ENCODE measurements around the gene SBSN.

The SBSN gene

DNA sequence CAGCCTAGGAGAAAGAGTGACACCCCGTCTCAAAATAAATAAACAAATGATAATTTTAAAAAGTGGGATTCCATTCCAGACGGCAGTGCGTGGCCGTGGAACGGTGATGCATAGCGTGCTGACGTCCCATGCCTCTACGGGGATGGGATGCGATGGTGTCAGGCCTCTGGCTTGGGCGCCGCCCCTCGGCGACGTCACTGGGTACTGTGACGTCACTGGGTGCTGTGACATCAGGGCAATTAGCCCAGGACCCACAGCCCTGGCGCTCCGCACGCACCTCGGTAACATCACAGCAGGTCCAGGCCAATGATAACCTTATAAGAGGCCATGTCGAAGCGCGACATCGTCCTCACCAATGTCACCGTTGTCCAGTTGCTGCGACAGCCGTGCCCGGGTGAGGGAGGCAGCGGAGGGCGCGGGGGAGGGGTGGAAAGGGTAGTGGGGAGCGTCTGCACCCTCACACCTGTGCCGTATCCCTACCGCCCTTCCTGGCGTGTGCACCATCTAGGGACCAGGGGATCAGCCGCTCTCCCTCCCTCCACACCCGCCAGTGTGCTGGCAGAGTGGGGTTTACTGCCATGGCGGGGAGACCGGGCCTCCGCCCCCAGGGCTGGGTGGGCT is 5.2 kb upstream of the SBSN start, which contains the start of gene GAPDHS:
Gene GAPDHS (plus strand): TSS at position 256 of the 621 bp plus-strand sequence. CDS start 72 bp downstream, at position 328.
- no peak for DNase-seq (ENCODE audit: low read depth)

GRCh38 chr19:35531291-35531690 is 3.2 kb upstream of the SBSN start:
- no peak for DNase-seq (ENCODE audit: low read depth)

GRCh38 chr19:35529241-35530218 is 1.4 kb upstream of the SBSN start:
- DNase-seq (ENCODE audit: low read depth): no peak

- no peak for DNase-seq (ENCODE audit: low read depth)
These were observed 2.2 kb downstream of the SBSN start for GRCh38 chr19:35525873-35526272.

DNA sequence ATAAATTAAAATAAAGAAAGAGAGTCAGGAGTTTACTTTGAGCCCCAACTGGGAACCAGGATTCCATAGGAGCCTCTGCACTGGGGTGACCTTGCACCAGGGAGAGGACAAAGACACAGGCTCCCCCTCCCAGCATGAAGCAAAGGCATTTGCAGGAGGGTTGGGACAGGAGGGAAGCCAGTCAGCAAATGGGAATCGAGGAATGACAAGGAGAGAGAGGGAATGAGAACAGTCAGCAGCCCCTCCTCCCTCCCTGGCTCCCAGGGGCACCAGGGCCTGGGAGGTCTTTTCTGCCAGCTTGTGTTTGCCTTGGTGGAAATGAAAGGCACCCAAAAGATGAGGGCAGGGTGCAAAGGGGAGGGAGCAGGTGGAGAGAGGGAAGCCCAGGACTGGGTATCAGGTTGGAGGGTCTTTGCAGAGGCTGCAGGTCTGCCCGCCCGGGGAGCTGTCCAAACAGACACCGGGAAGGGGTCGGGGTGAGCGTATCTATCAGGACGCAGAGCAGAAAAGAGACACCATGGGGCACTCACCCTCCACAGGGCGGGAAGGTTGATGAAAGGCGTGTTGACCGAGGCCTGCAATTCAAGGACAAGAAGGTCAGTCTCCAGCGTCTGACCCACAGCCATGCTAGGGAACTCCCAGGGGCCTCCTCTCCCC is 3.8 kb downstream of the SBSN start:
- DNase-seq (ENCODE audit: low read depth): no peak

GRCh38 chr19:35522745-35523327 is 5.3 kb downstream of the SBSN start:
- DNase-seq (ENCODE audit: low read depth): no peak

DNA sequence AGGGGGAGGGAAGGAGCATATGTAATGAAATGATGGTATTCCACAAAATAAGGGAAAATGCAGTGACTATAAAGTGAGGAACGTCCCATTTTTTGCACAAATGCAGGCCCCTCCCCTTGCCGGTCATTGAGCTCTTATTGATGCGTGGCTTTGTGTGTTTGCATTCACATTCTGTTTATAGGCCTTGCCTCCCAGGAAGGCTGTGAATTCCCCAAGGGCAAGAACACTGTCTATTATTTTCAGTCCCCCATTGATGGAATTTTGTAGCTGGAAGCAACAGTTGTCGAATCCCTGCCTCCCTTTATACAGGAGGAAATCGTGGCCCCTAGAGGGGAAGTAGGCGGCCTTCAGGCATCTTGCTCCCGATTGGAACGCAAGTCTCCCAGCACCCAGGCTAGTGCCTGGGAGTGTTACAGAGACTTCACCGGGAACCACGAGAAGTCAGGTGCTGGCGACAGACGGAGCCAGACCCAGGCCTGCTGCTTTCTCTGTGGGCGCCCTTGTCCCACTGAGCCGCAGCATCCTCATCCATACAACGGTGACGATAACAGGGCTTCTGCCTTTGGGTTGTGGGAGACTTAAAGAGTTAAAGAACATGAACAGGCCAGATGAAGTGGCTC is 6.9 kb downstream of the SBSN start:
- no peak for DNase-seq (ENCODE audit: low read depth)

GRCh38 chr19:35519291-35519690 is 8.8 kb downstream of the SBSN start:
- no peak for DNase-seq (ENCODE audit: low read depth)

DNA sequence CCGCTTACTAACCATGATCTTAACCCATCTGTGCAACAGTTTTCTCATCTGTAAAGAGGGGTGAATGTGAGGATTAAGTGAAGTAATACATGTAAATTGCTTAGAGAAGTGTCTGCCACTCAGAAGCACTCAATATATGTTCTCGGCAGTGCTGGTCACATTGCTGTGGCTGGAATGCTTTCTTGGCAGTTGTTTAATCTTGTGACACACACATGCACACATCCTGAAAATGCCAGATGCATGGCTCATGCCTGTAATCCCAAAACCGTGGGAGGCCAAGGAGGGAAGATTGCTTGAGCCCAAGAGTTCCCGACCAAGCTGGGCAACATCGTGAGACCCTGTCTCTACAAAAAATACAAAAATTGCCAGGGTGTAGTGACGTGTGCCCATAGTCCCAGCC is 9.8 kb downstream of the SBSN start:
- no peak for DNase-seq (ENCODE audit: low read depth)

- no peak for DNase-seq (ENCODE audit: low read depth)
These were observed 10.8 kb downstream of the SBSN start for GRCh38 chr19:35517342-35517741.

- DNase-seq (ENCODE audit: low read depth): no peak
These were observed 11.8 kb downstream of the SBSN start for GRCh38 chr19:35516310-35516709.

- no peak for DNase-seq (ENCODE audit: low read depth)
These were observed 13.8 kb downstream of the SBSN start for GRCh38 chr19:35514282-35514809.

GRCh38 chr19:35513628-35514281 is 14.4 kb downstream of the SBSN start, which contains the start of gene DMKN:
Gene DMKN, minus strand, starts transcription at chr19:35513649. Its CDS starts 174 bp downstream, at chr19:35513475.
- no peak for DNase-seq (ENCODE audit: low read depth)

DNA sequence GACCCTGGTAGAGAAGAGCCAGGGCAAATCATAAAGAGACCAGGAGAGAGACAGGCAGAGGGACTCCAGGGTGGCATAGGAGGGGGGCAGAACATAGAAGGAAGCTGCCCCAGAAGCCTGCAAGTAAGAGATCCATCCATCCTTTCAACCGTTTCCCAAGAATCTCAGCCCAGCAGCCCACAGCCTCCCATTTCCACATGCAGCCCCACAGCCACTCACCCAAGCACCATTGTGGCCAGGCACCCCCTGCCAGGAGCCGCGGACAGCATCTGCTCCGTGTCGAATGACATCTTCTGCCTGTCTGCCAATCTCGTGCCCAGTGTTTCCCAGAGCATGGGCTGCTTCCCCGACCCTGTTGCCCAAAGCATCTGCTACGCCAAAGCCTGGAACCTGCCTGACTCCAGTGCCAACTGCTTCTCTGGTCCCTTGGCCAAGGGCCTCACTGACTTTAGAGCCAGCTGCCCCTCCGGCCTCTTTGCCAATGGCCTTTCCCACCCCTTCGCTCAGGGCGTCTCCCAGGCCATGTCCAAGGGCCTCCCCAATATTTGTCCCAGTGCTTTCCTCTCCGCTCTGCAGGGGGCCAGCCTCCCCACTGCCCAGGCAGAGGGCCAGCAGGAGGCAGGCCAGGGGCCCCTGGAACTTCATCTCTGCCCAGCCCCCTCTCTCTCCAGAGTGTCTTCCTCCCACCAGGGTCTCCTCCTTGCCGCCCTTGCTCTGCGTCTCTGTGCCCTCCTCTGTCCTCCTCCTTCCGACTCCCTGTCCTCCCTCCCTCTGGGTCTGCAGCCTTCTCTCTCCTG is 15.1 kb downstream of the SBSN start:
- DNase-seq (ENCODE audit: low read depth): no peak

DNA sequence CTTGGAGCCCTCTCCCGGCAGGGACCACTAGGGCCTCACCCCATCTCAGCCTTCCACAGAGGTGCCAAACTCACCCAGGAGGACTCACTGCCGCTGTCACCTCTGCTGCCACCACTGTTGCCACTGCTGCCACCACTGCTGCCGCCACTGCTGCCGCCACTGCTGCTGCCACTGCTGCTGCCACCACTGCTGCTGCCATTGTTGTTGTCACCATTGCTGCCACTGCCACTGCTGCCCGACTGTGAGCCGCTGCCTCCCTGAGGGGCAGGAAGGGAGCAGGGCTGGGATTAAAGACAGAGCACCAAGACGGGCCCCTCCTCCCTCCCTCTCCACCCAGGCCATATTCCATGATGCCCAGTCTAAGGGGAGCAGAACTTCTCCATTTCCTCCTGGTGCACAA is 16.8 kb downstream of the SBSN start:
- DNase-seq (ENCODE audit: low read depth): no peak

DNA sequence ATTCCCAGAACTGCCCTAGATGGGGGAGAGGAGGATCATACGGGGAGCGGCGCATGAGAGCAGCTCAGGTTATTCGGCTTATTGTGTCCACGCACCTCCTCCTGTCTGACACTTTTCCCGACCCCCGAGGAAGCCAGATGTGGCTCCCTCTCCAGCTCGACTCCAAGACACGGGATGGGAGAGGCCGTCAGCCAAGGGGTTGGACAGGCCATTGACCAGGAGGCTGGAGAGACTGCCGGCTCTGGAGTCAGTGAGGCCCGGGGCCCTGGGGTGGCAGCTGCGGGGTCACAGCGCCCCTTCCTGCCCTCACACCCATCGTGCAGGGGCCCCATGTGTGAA is 17.5 kb downstream of the SBSN start:
- DNase-seq (ENCODE audit: low read depth): no peak

- DNase-seq (ENCODE audit: low read depth): peak; percentile 64
These were observed 18.1 kb downstream of the SBSN start for GRCh38 chr19:35509861-35510625.

DNA sequence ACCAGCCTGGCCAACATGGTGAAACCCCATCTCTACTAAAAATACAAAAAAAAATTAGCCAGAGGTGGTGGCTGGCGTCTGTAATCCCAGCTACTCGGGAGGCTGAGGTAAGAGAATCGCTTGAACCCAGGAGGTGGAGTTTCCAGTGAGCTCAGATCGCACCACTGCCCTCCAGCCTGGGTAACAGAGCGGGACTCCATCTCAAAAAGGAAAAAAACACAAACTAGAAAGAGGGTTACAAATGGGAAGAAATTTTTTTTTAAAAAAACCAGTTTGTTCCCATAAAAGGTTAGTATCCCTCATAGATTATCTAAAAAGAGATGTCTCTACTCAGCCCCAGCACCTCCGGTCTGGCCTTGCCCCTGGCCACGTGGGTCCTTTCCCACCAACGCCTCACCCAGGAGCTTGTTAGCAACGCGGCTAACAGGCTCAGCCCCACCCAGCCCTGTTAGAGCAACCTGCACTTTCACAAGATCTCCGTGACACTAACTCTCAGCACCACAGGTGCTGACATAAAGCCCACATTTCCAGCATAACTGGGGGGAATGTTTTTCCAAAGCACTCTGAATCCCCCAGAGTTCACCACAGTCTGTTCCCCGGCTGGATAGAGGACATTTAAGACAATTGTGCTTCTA is 19.0 kb downstream of the SBSN start:
- DNase-seq (ENCODE audit: low read depth): peak; percentile 17

DNA sequence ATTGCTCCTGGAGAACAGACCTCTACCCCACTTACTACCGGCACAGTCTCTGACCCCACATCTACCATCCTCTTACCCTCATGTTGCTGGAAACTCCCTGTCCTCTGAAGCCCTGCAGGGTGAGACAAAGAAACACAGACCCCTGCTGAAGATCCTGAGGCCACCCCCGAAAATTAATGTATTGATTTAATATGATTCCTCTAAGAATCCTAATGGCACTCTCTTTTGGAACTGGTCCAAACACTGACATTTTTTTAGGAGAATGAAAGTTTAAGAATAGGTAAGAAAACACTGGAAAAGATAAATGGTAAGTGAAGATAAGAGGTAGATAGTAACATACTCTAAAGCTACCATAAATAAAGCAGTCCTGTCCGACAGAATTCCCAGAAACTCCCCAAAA is 20.0 kb downstream of the SBSN start:
- DNase-seq (ENCODE audit: low read depth): no peak

All from stimulated activated CD8-positive, alpha-beta memory T cell treated with anti-CD3 and anti-CD28 coated beads, Interleukin-15, amount 100 ng/mL, for 1 hour (primary cell).